H9 (cell line): ENCODE measurements around the gene GALNT16. TPM values are rescaled to one million over a fixed set of nuclear protein-coding genes. Genes with fewer than 3 reads are reported as not detected.

ENCODE experiments used
- DNase-seq: peaks from one replicate; pipeline ENCODE4 v3.0.0-alpha.2; 2017
- H2AFZ ChIP-seq: one replicate; pipeline ENCODE4 v1.6.1; 2013; ENCODE audit warnings: mild to moderate bottlenecking, low read length, control low read depth, moderate library complexity
- H2AK5ac ChIP-seq: 2 replicates; pipeline ENCODE4 v1.6.1; 2013; ENCODE audit warnings: low read length, control low read depth, mixed read lengths; ENCODE audit not compliant: insufficient read length
- H2BK120ac ChIP-seq: one replicate; pipeline ENCODE4 v1.6.1; 2013; ENCODE audit warnings: low read depth, mild to moderate bottlenecking, low read length, control low read depth, inconsistent platforms; ENCODE audit not compliant: poor library complexity, severe bottlenecking
- H2BK12ac ChIP-seq: 2 replicates; pipeline ENCODE4 v1.6.1; 2013; ENCODE audit warnings: low read length, control low read depth, mixed read lengths, low read depth; ENCODE audit not compliant: insufficient read length
- H2BK15ac ChIP-seq: 2 replicates; pipeline ENCODE4 v1.6.1; 2013; ENCODE audit warnings: low read depth, low read length, control low read depth
- H2BK20ac ChIP-seq: one replicate; pipeline ENCODE4 v1.6.1; 2013; ENCODE audit warnings: low read depth, mild to moderate bottlenecking, low read length, control low read depth, inconsistent platforms; ENCODE audit not compliant: poor library complexity, severe bottlenecking
- H2BK5ac ChIP-seq: 2 replicates; pipeline ENCODE4 v1.6.1; 2013; ENCODE audit warnings: low read length, control low read depth, mixed read lengths; ENCODE audit not compliant: insufficient read length
- H3K14ac ChIP-seq: 2 replicates; pipeline ENCODE4 v1.6.1; 2013; ENCODE audit warnings: low read length, control low read depth; ENCODE audit not compliant: insufficient read depth
- H3K18ac ChIP-seq: 2 replicates; pipeline ENCODE4 v1.6.1; 2013; ENCODE audit warnings: low read depth, mild to moderate bottlenecking, mixed read lengths, low read length, control low read depth; ENCODE audit not compliant: insufficient read length
- H3K23ac ChIP-seq: 2 replicates; pipeline ENCODE4 v1.6.1; 2013; ENCODE audit warnings: low read length, control low read depth, mixed read lengths, low read depth; ENCODE audit not compliant: insufficient read length
- H3K23me2 ChIP-seq: 2 replicates; pipeline ENCODE4 v1.6.1; 2013; ENCODE audit warnings: low read depth, mild to moderate bottlenecking, mixed read lengths, low read length, control low read depth; ENCODE audit not compliant: insufficient read length, poor library complexity, severe bottlenecking
- H3K27ac ChIP-seq: 2 replicates; pipeline ENCODE4 v1.5.1; 2013; ENCODE audit warnings: low read length, control low read depth, mixed read lengths, low read depth; ENCODE audit not compliant: insufficient read length
- H3K27me3 ChIP-seq: 2 replicates; pipeline ENCODE4 v1.6.1; 2013; ENCODE audit warnings: low read length, control low read depth, inconsistent platforms; ENCODE audit not compliant: insufficient read depth
- H3K4ac ChIP-seq: 2 replicates; pipeline ENCODE4 v1.6.1; 2013; ENCODE audit warnings: low read depth, mild to moderate bottlenecking, control low read depth, inconsistent platforms, low read length, moderate library complexity
- H3K4me1 ChIP-seq: 2 replicates; pipeline ENCODE4 v1.6.1; 2013; ENCODE audit warnings: low read length, control low read depth, inconsistent platforms; ENCODE audit not compliant: insufficient read depth
- H3K4me2 ChIP-seq: 2 replicates; pipeline ENCODE4 v1.6.1; 2013; ENCODE audit warnings: low read length, control low read depth, mixed read lengths; ENCODE audit not compliant: insufficient read length, insufficient read depth
- H3K56ac ChIP-seq: 2 replicates; pipeline ENCODE4 v1.6.1; 2013; ENCODE audit warnings: low read depth, mild to moderate bottlenecking, mixed read lengths, low read length, control low read depth; ENCODE audit not compliant: insufficient read length
- H3K79me1 ChIP-seq: 2 replicates; pipeline ENCODE4 v1.6.1; 2013; ENCODE audit warnings: low read depth, mild to moderate bottlenecking, moderate library complexity, low read length, control low read depth, inconsistent platforms; ENCODE audit not compliant: insufficient read depth, poor library complexity, severe bottlenecking
- H3K79me2 ChIP-seq: 2 replicates; pipeline ENCODE4 v1.6.1; 2013; ENCODE audit warnings: low read length, control low read depth, inconsistent platforms; ENCODE audit not compliant: insufficient read depth
- H3K9ac ChIP-seq: 2 replicates; pipeline ENCODE4 v1.6.1; 2013; ENCODE audit warnings: low read length, control low read depth, mixed read lengths; ENCODE audit not compliant: insufficient read length; ENCODE audit errors: extremely low read depth
- H3K9me3 ChIP-seq: one replicate; pipeline ENCODE4 v1.6.1; 2013; ENCODE audit warnings: low read depth, low read length, inconsistent platforms; ENCODE audit not compliant: control insufficient read depth
- H3T11ph ChIP-seq: one replicate; pipeline ENCODE4 v1.6.1; 2013; ENCODE audit warnings: mild to moderate bottlenecking, low read length, control low read depth, inconsistent platforms
- H4K20me1 ChIP-seq: one replicate; pipeline ENCODE4 v1.6.1; 2013; ENCODE audit not compliant: control insufficient read depth, insufficient read length, insufficient read depth
- H4K5ac ChIP-seq: 2 replicates; pipeline ENCODE4 v1.6.1; 2013; ENCODE audit warnings: low read depth, mild to moderate bottlenecking, mixed read lengths, low read length, control low read depth; ENCODE audit not compliant: insufficient read length
- H4K8ac ChIP-seq: replicated peaks from 2 replicates; pipeline ENCODE4 v1.6.1; 2013; ENCODE audit warnings: low read length, control low read depth, mixed read lengths, low read depth; ENCODE audit not compliant: insufficient read length
- H4K91ac ChIP-seq: 2 replicates; pipeline ENCODE4 v1.6.1; 2013; ENCODE audit warnings: low read depth, mild to moderate bottlenecking, moderate library complexity, mixed read lengths, low read length, control low read depth; ENCODE audit not compliant: insufficient read length
- H3K27ac Mint-ChIP-seq, 3 experiments: 2 replicates in 2 of 3; 3 replicates in 1 of 3; pipeline ENCODE4 v1.8.0; 2020 to 2021; ENCODE audit warnings: mixed read lengths in 3 of 3, mild to moderate bottlenecking in 1 of 3, moderate library complexity in 1 of 3
- H3K27me3 Mint-ChIP-seq: 2 replicates; pipeline ENCODE4 v1.8.0; 2021; ENCODE audit warnings: low read depth, mild to moderate bottlenecking, moderate library complexity, mixed read lengths
- H3K36me3 Mint-ChIP-seq, 3 experiments: 2 replicates in 2 of 3; 3 replicates in 1 of 3; pipeline ENCODE4 v1.8.0; 2020 to 2021; ENCODE audit warnings: low read depth in 3 of 3, mixed read lengths in 3 of 3; ENCODE audit not compliant: insufficient read depth in 1 of 3
- H3K4me1 Mint-ChIP-seq, 2 experiments: 2 replicates each; pipeline ENCODE4 v1.8.0; 2020; ENCODE audit warnings: mixed read lengths in 2 of 2
- H3K4me3 Mint-ChIP-seq, 2 experiments: 2 replicates in 1 of 2; 3 replicates in 1 of 2; pipeline ENCODE4 v1.8.0; 2020 to 2021; ENCODE audit warnings: mild to moderate bottlenecking in 2 of 2, mixed read lengths in 2 of 2, moderate library complexity in 1 of 2
- H3K9me3 Mint-ChIP-seq, 2 experiments: 2 replicates in 1 of 2; 3 replicates in 1 of 2; pipeline ENCODE4 v1.8.0; 2020; ENCODE audit warnings: mild to moderate bottlenecking in 2 of 2, mixed read lengths in 2 of 2, moderate library complexity in 1 of 2
- CTCF ChIP-seq: fragments of 200-600 bp; sonication (generic); conservative IDR thresholded peaks from 3 replicates; pipeline ENCODE4 v1.8.0; 2021; ENCODE audit warnings: antibody characterized with exemption, mild to moderate bottlenecking
- WGBS: extraction: QIAGEN DNeasy Blood & Tissue Kit; methylation state at CpG from one replicate; pipeline ENCODE4 v1.1.7; 2013; ENCODE audit warnings: missing lambda C conversion rate, low lambda C conversion rate, mixed read lengths; ENCODE audit not compliant: insufficient read length; ENCODE audit errors: extremely low coverage; 5-methylcytosine and 5-hydroxymethylcytosine counted together
- total RNA-seq: library from RNA; stranded (reverse); gene quantifications from 2 replicates; pipeline ENCODE4 v1.2.1, GENCODE V29; 2021

The GALNT16 gene
- total RNA-seq, 1 experiment from 2014 or later, result 2.3 TPM

GRCh38 chr14:69300601-69301221 lies 40.8 kb downstream of the GALNT16 start:
- Mint-ChIP-seq H3K4me1 (peaks cover 0 to 4% of the 10 kb centered on the region in 2 experiments; a peak in 1 of 4 replicates), H3K4me3 (no peak overlapping the region), H3K36me3 (no peaks in the 10 kb centered on the region), H3K9me3 (no peaks in the 10 kb centered on the region), H3K27ac (no peak overlapping the region), H3K27me3 (peaks cover 1% of the 10 kb centered on the region)
- Histone ChIP-seq H2BK120ac (no peak overlapping the region), H4K20me1 (no peaks in the 10 kb centered on the region), H3K18ac (no peak overlapping the region), H3K79me1 (no peaks in the 10 kb centered on the region), H3K27ac (no peak overlapping the region), H4K91ac (no peak overlapping the region), H3K79me2 (no peaks in the 10 kb centered on the region), H3K9me3 (no peaks in the 10 kb centered on the region), H2BK12ac (no peak overlapping the region), H4K8ac (no peak overlapping the region), H2AK5ac (no peak overlapping the region), H3K56ac (no peak overlapping the region), H3K27me3 (no peaks in the 10 kb centered on the region), H2BK5ac (no peak overlapping the region), H3K14ac (no peak overlapping the region), H3K4me1 (no peaks in the 10 kb centered on the region), H2BK15ac (no peak overlapping the region), H3T11ph (no peak overlapping the region), H3K23me2 (no peaks in the 10 kb centered on the region), H3K9ac (no peak overlapping the region), H2BK20ac (no peak overlapping the region), H4K5ac (no peak overlapping the region), H3K4me2 (no peak overlapping the region), H3K4ac (no peak overlapping the region), H3K23ac (no peak overlapping the region), H2AFZ (no peak overlapping the region)
- no CpG with 5 or more reads among the region's 4 CpGs for WGBS
- no peak for DNase-seq
- no peak for TF ChIP-seq CTCF
